K562 (cell line): ENCODE measurements around the gene HOXB4. TPM values are rescaled to one million over a fixed set of nuclear protein-coding genes. Genes with fewer than 3 reads are reported as not detected.

Experiments
- ATAC-seq: fragments of 200-7000 bp; cut with Tn5 transposase; 3 replicates; pipeline ENCODE4 v1.9.1; 2020; ENCODE audit warnings: moderate library complexity
- BruUV-seq: library from RNA; stranded (reverse); fragments of 400-500 nt; replicated peaks from 2 replicates; lab custom pipeline; 2021; lab: Mats Ljungman, UMichigan
- CTCF ChIA-PET: fragments of 300-600 bp; formaldehyde crosslinking; extraction: SDS; loops from one replicate; lab custom pipeline; 2021; ENCODE audit warnings: low intra/inter-chr PET ratio; lab: Yijun Ruan, JAX
- POLR2A ChIA-PET: fragments of 300-600, 350-650 bp; sonication (Branson Sonifier 250); formaldehyde crosslinking; extraction: SDS; loops from one replicate; lab custom pipeline; 2021; ENCODE audit warnings: antibody characterized with exemption, inconsistent platforms; lab: Yijun Ruan, JAX
- DNase-seq, 4 experiments: peaks; one replicate each; pipeline versions ENCODE4 v3.0.0 to v3.0.0-alpha.2; 2011 to 2018; ENCODE audit warnings: low spot score in 3 of 4, mixed read lengths in 3 of 4; ENCODE audit errors: extremely low read depth in 1 of 4
- FAIRE-seq: peaks from 2 replicates; lab custom pipeline; 2011; peaks lifted over from hg19 to GRCh38; lab: Jason Lieb, UNC
- H2AFZ ChIP-seq: 2 replicates; pipeline ENCODE4 v1.6.0; 2011; ENCODE audit warnings: low read depth, low read length, control low read depth, inconsistent platforms
- H3K27ac ChIP-seq: fragments of 200-600 bp; 3 replicates; pipeline ENCODE4 v1.8.0; 2011; ENCODE audit warnings: low read depth, mild to moderate bottlenecking, control low read depth, inconsistent platforms, low read length, moderate library complexity, mixed read lengths; ENCODE audit errors: extremely low read depth
- H3K27me3 ChIP-seq, 2 experiments: fragments of 300-600 bp in 1 of 2; 2 replicates in 1 of 2; 3 replicates in 1 of 2; pipeline versions ENCODE4 v1.6.0 to v1.8.0; 2011; ENCODE audit warnings: inconsistent platforms in 2 of 2, low read length in 2 of 2, mild to moderate bottlenecking in 1 of 2, mixed read lengths in 1 of 2, moderate library complexity in 1 of 2; ENCODE audit not compliant: control insufficient read depth in 2 of 2, insufficient read depth in 2 of 2
- H3K36me3 ChIP-seq: fragments of 300-600 bp; 3 replicates; pipeline ENCODE4 v1.8.0; 2011; ENCODE audit warnings: mild to moderate bottlenecking, low read length, inconsistent platforms; ENCODE audit not compliant: control insufficient read depth, insufficient read depth
- H3K4me1 ChIP-seq, 2 experiments: fragments of 200-600 bp in 1 of 2; replicated peaks in 1 of 2; 2 replicates in 1 of 2; 3 replicates in 1 of 2; pipeline versions ENCODE4 v1.5.1 to v1.8.0; 2011; ENCODE audit warnings: inconsistent platforms in 2 of 2, low read length in 2 of 2, mild to moderate bottlenecking in 1 of 2, mixed read lengths in 1 of 2, moderate library complexity in 1 of 2; ENCODE audit not compliant: control insufficient read depth in 2 of 2, insufficient read depth in 2 of 2
- H3K4me2 ChIP-seq: 2 replicates; pipeline ENCODE4 v1.6.1; 2011; ENCODE audit warnings: low read length, control low read depth, inconsistent platforms, mixed read lengths; ENCODE audit not compliant: insufficient read depth
- H3K4me3 ChIP-seq: fragments of 200-600 bp; sonication (generic), shearing (Covaris generic); 2 replicates; pipeline ENCODE4 v1.5.1; 2016; ENCODE audit warnings: control low read depth, inconsistent platforms
- H3K79me2 ChIP-seq: fragments of 200-600 bp; 3 replicates; pipeline ENCODE4 v1.8.0; 2011; ENCODE audit warnings: low read length, inconsistent platforms; ENCODE audit not compliant: control insufficient read depth, insufficient read depth
- H3K9ac ChIP-seq, 2 experiments: 2 replicates each; pipeline versions ENCODE4 v1.6.0 to v1.6.1; 2011; ENCODE audit warnings: low read depth in 2 of 2, low read length in 2 of 2, control low read depth in 1 of 2, inconsistent platforms in 1 of 2, mild to moderate bottlenecking in 1 of 2, mixed read lengths in 1 of 2; ENCODE audit not compliant: insufficient read depth in 1 of 2
- H3K9me1 ChIP-seq: one replicate; pipeline ENCODE4 v1.6.0; 2011; ENCODE audit warnings: inconsistent platforms, mild to moderate bottlenecking, low read length, moderate library complexity; ENCODE audit not compliant: control insufficient read depth, insufficient read depth
- H3K9me3 ChIP-seq: replicated peaks from 2 replicates; pipeline ENCODE4 v1.5.1; 2011; ENCODE audit warnings: low read depth, low read length, inconsistent platforms; ENCODE audit not compliant: control insufficient read depth, insufficient read depth
- H4K20me1 ChIP-seq: replicated peaks from 2 replicates; pipeline ENCODE4 v1.6.1; 2011; ENCODE audit warnings: low read length, inconsistent platforms, mixed read lengths; ENCODE audit not compliant: control insufficient read depth, insufficient read depth
- FOXA3 ChIP-seq, 2 experiments: fragments of 450-650 bp in 1 of 2; sonication (generic) in 1 of 2; formaldehyde crosslinking; IDR thresholded peaks in 1 of 2; conservative IDR thresholded peaks in 1 of 2; 2 replicates each; pipeline versions ENCODE4 v1.4.0 to v1.8.0; 2020 to 2022; ENCODE audit warnings: mild to moderate bottlenecking in 2 of 2, missing genetic modification reagents in 1 of 2
- FUS ChIP-seq: fragments of 200-400 bp; formaldehyde crosslinking; optimal IDR thresholded peaks from 2 replicates; pipeline ENCODE3; 2017; ENCODE audit warnings: low read depth, low read length
- HDAC1 ChIP-seq, 2 experiments: fragments of 450-650 bp; IDR thresholded peaks; 2 replicates each; pipeline ENCODE4 v1.6.1; 2016 to 2017; ENCODE audit warnings: inconsistent platforms in 1 of 2, mild to moderate bottlenecking in 1 of 2, moderate library complexity in 1 of 2
- PHF21A ChIP-seq: fragments of 450-650 bp; IDR thresholded peaks from 2 replicates; pipeline ENCODE4 v1.6.1; 2017; ENCODE audit warnings: low read depth, borderline replicate concordance
- STAG1 ChIP-seq: sonication (generic); formaldehyde crosslinking; IDR thresholded peaks from 2 replicates; pipeline ENCODE4 v1.5.0; 2020; ENCODE audit warnings: missing genetic modification reagents, borderline replicate concordance
- TCF3 ChIP-seq: sonication (generic); formaldehyde crosslinking; IDR thresholded peaks from 2 replicates; pipeline ENCODE4 v1.4.0; 2020; ENCODE audit warnings: mild to moderate bottlenecking, missing genetic modification reagents
- WGBS: fragments of 100-300 bp; shearing (Covaris generic); methylation state at CpG from one replicate; pipeline ENCODE4 v1.1.6; 2016; ENCODE audit warnings: low coverage, mixed read lengths; ENCODE audit not compliant: insufficient coverage; ENCODE audit errors: missing lambda C conversion rate; 5-methylcytosine and 5-hydroxymethylcytosine counted together
- in situ Hi-C: fragments of 300-500 bp; cut with MboI; formaldehyde crosslinking; loops from 4 replicates; pipeline ENCODE4 v1.15.0; 2018; ENCODE audit warnings: inconsistent platforms, mixed read lengths
- intact Hi-C: fragments of 100-400 bp; cut with micrococcal nuclease; formaldehyde crosslinking; loops from 2 replicates; pipeline ENCODE4 v1.14.2; 2022
- polyA plus RNA-seq, 8 experiments: library from polyadenylated mRNA; depleted of rRNA in 4 of 8; stranded (reverse) in 5 of 8; unstranded in 3 of 8; fragments of >200 nt; fragmentation: Nextera tagmentation in 2 of 8; fragmentation: Illumina TruSeq in 1 of 8; extraction: Ambion mirVana in 2 of 8; extraction: Trizol in 1 of 8; gene quantifications; 2 replicates each; pipeline versions ENCODE4 v1.2.1 to v1.2.3, GENCODE V29; 2011 to 2014; ENCODE audit warnings: inconsistent platforms in 1 of 8, missing spikeins in 1 of 8
- total RNA-seq, 7 experiments: library from RNA; depleted of rRNA in 6 of 7; stranded (reverse); fragments of >200 nt in 6 of 7; fragmentation: Illumina TruSeq in 2 of 7; extraction: Trizol in 2 of 7; gene quantifications; 2 replicates each; pipeline versions ENCODE4 v1.2.1 to v1.2.3, GENCODE V29; 2011 to 2021; ENCODE audit warnings: low replicate concordance in 1 of 7

The HOXB4 gene
- total and polyA plus RNA-seq, 9 of the 15 experiments (the other 6 are each of a cell fraction or from before 2014, with no cell fraction given), result 1.6 to 34.9 (median 14.9) TPM

GRCh38 chr17:48569674-48570324, 8.4 kb downstream of the HOXB4 start:
- FAIRE-seq (no peak), DNase-seq (no peak), ATAC-seq (no peak)
- ChIA-PET CTCF (no interaction called here), POLR2A (interaction anchor here (0.6 to 2.2 kb wide), 5 partner anchors 13 to 155 kb away, joined by 3 to 9 read pairs (median 4); no protein-coding TSS in a partner anchor)
- no peak overlapping the region for H2AFZ ChIP-seq
- H3K4me1 ChIP-seq, result peaks cover 40 to 54% of the 10 kb centered on the region in 2 experiments
- H3K9me1 ChIP-seq, result no peaks in the 10 kb centered on the region
- no peaks in the 10 kb centered on the region for H3K9me3 ChIP-seq
- intact Hi-C loops, result no loop called here
- in situ Hi-C loops, result no loop called here
- peak overlapping the region; percentile 59; the same call in 1 of the 2 replicates for H3K4me2 ChIP-seq
- H4K20me1 ChIP-seq, result no peaks in the 10 kb centered on the region; the same call in 1 of the 2 replicates
- peak overlapping the region; percentile 24 to 38; a peak in 2 of 4 replicates for H3K9ac ChIP-seq
- no peaks in the 10 kb centered on the region for H3K27me3 ChIP-seq
- TF ChIP-seq PHF21A (no peak), HDAC1 (IDR thresholded peaks at IDR 0.05) (0 out of 4 replicates have a peak, but pooled peaks of 1 of the 2 experiments have one; percentile 34), FUS (no peak), STAG1 (CRISPR knock-in tag) (no peak), FOXA3 (CRISPR knock-in tag; conservative IDR thresholded peaks at IDR 0.05 in 1 of 2, IDR thresholded peaks at IDR 0.05 in 1 of 2) (no peak), TCF3 (CRISPR knock-in tag) (no peak)
- H3K4me3 ChIP-seq, result peak overlapping the region; percentile 14; the same call in 1 of the 2 replicates
- peaks cover 95% of the 10 kb centered on the region for H3K36me3 ChIP-seq
- BruUV-seq, result no TSS peak
- 56% methylated on average over 6 of the region's 6 CpGs for WGBS
- H3K27ac ChIP-seq, result peak overlapping the region; percentile 44; the same call in 1 of the 3 replicates
- peaks cover 88% of the 10 kb centered on the region for H3K79me2 ChIP-seq
